Dedifferentiated amniotic fluid mesenchymal stem cell (primary cell): ENCODE data around the gene GABRR2.
"Not testable (repeated sequence)": the region's sequence is repeated elsewhere in the genome, so short reads cannot be mapped to it uniquely, and the experiment has no call there.

Experiments
- DNase-seq: peaks from one replicate; pipeline ENCODE4 v3.0.0-alpha.2; 2016; ENCODE audit errors: extremely low spot score

Gene GABRR2

DNA sequence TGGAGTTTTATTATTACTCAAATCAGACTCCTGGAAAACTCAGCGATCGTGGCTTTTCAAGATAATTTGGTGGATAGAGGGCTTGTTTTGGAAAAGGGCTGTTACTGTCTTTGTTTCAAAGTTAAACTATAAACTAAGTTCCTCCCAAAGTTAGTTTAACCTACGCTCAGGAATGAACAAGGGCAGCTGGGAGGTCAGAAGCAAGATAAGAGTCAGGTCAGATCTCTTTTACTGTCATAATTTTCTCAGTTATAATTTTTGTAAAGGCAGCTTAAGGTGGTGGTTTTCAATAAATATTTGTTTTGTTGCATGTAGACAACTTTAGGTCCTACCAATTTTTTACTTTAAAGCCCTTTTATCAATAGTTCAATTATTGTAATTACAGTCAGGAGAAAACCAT lies 9.2 kb upstream of the GABRR2 start:
- DNase-seq, result no peak

GRCh38 chr6:89323511-89323971 lies 8.4 kb upstream of the GABRR2 start:
- DNase-seq, result no peak

- no peak for DNase-seq
These were observed 6.3 kb upstream of the GABRR2 start for GRCh38 chr6:89321131-89321970.

- no peak for DNase-seq
These were observed 5.0 kb upstream of the GABRR2 start for GRCh38 chr6:89320012-89320559.

- DNase-seq, result no peak
These were observed 2.0 kb upstream of the GABRR2 start for GRCh38 chr6:89317067-89317466.

GRCh38 chr6:89314692-89315091 lies 407 bp downstream of the GABRR2 start:
- DNase-seq, result no peak

DNA sequence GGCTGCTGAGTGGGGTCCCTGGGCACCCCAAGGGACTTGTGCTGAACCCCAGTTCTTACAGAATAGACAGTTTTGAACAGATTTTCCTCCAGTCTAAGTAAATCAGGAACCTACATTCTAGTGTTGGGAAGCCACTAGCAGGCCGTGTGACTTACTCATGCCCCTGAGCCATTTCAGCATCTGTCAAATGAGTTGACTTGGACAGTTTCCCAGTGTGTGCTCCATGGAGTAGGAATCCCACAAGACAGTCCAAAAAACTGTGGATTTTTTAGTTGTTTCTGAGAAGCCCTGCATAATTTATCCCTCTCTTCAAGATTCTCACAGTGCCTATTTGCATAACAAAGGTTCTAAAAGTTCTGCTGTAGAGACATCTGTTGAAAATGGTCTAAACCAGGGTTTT lies 2.1 kb downstream of the GABRR2 start:
- DNase-seq, result peak; percentile 89

- DNase-seq, result peak; percentile 42
These were observed 3.1 kb downstream of the GABRR2 start for GRCh38 chr6:89311853-89312531.

- no peak for DNase-seq
These were observed 3.6 kb downstream of the GABRR2 start for GRCh38 chr6:89311530-89311852.

DNA sequence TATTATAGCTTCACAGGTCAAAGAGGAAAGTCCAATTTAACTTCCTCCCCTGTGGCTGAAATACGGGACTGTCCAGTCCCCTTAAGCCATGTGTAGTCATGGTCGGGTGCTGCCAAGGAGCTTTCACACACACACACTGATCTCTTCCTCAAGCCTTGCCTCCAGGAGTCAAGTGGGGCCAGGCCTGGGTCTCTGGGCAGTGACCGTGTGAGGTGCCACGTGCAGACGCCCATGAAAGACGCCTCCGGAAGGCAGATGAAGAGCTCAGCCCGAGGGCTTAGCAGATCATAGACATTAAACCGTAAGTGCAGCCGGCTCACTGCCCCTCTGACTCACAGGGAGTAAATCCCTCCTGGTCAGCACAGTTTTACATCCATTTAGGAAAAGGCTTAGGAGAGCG lies 4.2 kb downstream of the GABRR2 start:
- DNase-seq, result peak; percentile 55

- DNase-seq, result no peak
These were observed 6.3 kb downstream of the GABRR2 start for GRCh38 chr6:89308525-89309395.

- not testable (repeated sequence) for DNase-seq
These were observed 10.6 kb downstream of the GABRR2 start for GRCh38 chr6:89304517-89304916.

GRCh38 chr6:89302936-89303335 lies 12.2 kb downstream of the GABRR2 start:
- DNase-seq, result no peak

- DNase-seq, result no peak
These were observed 12.8 kb downstream of the GABRR2 start for GRCh38 chr6:89302195-89302770.

DNA sequence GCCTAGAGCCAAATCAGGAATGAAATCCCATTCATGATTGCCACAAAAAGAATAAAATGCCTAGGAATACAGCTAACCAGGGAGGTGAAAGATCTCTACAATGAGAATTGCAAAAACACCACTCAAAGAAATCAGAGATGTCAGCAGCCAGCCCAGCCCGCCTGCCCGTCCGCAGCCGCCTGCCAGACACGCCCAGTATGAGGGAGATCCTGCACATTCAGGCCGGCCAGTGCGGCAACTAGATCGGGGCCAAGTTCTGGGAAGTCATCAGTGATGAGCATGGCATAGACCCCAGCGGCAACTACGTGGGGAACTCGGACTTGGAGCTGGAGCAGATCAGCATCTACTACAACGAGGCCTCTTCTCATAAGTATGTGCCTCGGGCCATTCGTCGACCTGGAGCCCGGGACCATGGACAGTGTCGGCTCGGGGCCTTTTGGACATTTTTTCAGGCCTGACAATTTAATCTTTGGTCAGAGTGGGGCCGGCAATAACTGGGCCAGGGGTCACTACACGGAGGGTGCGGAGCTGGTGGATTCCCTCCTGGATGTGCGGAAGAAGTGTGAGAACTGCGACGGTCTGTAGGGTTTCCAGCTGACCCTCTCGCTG lies 13.4 kb downstream of the GABRR2 start:
- no peak for DNase-seq

- DNase-seq, result no peak
These were observed 15.6 kb downstream of the GABRR2 start for GRCh38 chr6:89299466-89299850.

- DNase-seq, result no peak
These were observed 16.2 kb downstream of the GABRR2 start for GRCh38 chr6:89298680-89299465.

DNA sequence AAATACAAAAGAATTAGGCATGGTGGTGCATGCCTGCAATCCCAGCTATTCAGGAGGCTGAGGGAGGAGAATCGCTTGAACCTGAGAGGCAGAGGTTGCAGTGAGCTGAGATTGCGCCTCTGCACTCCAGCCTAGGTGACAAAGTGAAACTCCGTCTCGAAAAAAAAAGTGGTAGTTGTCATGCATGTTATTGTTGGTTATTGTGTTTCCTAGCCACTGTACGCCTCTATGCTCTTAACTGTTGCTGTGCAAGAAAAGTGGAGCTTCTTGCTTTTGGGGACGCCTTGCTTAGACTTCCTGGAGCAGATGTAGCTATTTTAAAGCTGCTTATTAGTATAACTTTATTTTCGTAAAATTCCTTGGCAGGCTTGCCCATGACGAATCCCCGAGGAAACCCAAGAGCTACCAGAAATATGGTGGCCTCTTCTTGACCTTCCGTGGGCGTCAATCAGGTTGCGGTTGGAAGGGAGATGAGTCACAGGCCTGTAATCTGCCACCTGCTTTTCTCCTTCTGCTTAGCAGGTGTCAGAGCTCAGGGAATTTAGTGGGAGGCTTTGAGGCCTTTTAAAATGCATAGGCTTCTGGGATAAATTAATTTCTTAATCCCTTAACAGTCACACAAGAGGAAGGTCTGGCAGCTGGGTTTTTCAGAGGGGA lies 17.3 kb downstream of the GABRR2 start:
- peak; percentile 80 for DNase-seq

DNA sequence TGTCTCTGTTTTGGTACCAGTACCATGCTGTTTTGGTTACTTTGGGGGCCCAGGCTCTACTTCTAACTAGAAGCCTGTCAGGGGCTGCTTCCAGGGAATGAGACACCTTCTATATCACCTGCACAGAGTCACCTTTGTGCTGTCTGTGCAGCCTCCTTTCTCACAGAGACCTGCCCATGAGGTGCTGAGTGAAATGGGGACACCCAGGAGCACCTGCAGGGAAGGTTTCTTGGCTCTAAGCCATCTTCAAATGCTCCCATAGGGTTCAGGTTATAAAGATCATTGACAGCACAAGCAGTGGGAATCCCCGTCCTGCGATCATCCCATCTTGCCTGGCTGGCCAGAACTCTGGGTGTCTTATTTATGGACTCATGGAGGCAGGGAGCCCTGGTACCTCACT lies 19.1 kb downstream of the GABRR2 start:
- DNase-seq, result no peak

DNA sequence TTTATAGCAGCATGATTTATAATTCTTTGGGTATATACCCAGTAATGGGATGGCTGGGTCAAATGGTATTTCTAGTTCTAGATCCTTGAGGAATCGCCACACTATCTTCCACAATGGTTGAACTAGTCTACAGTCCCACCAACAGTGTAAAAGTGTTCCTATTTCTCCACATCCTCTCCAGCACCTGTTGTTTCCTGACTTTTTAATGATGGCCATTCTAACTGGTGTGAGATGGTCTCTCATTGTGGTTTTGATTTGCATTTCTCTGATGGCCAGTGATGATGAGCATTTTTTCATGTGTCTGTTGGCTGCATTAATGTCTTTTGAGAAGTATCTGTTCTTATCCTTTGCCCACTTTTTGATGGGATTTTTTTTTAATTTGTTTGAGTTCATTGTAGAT lies 20.0 kb downstream of the GABRR2 start:
- DNase-seq, result not testable (repeated sequence)
